Bronchial epithelial cell (primary cell): Measurements from ENCODE around the gene UMOD. TPM values are rescaled to one million over a fixed set of nuclear protein-coding genes. Genes with fewer than 3 reads are reported as not detected.
A peak's percentile ranks its signal among the peaks of the same experiment; 100 is the strongest.

Source experiments
- DNase-seq: peaks from one replicate; pipeline ENCODE4 v3.0.0-alpha.2; 2010; ENCODE audit warnings: low read depth
- FAIRE-seq: peaks from 2 replicates; lab custom pipeline; 2011; peaks lifted over from hg19 to GRCh38; lab: Jason Lieb, UNC
- H3K27me3 ChIP-seq: 2 replicates; pipeline ENCODE4 v1.5.1; 2011; ENCODE audit warnings: low read length; ENCODE audit not compliant: control insufficient read depth, insufficient read depth
- H3K36me3 ChIP-seq: 2 replicates; pipeline ENCODE4 v1.5.1; 2011; ENCODE audit warnings: low read length; ENCODE audit not compliant: control insufficient read depth, insufficient read depth
- H3K4me3 ChIP-seq: 2 replicates; pipeline ENCODE4 v1.5.1; 2011; ENCODE audit warnings: mild to moderate bottlenecking, low read depth, low read length, control low read depth
- CTCF ChIP-seq: IDR thresholded peaks from 2 replicates; pipeline ENCODE4 v1.5.1; 2011; ENCODE audit warnings: mild to moderate bottlenecking, moderate library complexity, low read length, control low read depth, inconsistent platforms; ENCODE audit not compliant: insufficient read depth, severe bottlenecking
- total RNA-seq: library from RNA; depleted of rRNA; stranded (reverse); fragments of >200 nt; gene quantifications from 2 replicates; pipeline ENCODE4 v1.2.1, GENCODE V29; 2014

UMOD gene
- total RNA-seq, 1 donor from 2014 or later = not detected

GRCh38 chr16:20388854-20389253, 36.3 kb upstream of the UMOD start:
- no peak overlapping the region for H3K4me3 ChIP-seq
- H3K36me3 ChIP-seq = no peaks in the 10 kb centered on the region
- FAIRE-seq (no peak), DNase-seq (no peak)
- TF ChIP-seq CTCF = no peak
- no peaks in the 10 kb centered on the region for H3K27me3 ChIP-seq

- Histone ChIP-seq H3K36me3 (no peaks in the 10 kb centered on the region), H3K4me3 (no peak overlapping the region), H3K27me3 (no peaks in the 10 kb centered on the region)
- DNase-seq = no peak
- TF ChIP-seq CTCF = no peak
- FAIRE-seq = no peak
Measured at GRCh38 chr16:20387978-20388377, 35.5 kb upstream of the UMOD start.

- peak; percentile 78 for TF ChIP-seq CTCF
- Histone ChIP-seq H3K36me3 (no peaks in the 10 kb centered on the region), H3K4me3 (no peak overlapping the region), H3K27me3 (no peaks in the 10 kb centered on the region)
- FAIRE-seq = no peak
- DNase-seq = peak; percentile 42
Measured at GRCh38 chr16:20385844-20386832, 33.6 kb upstream of the UMOD start.

- DNase-seq = peak; percentile 55
- no peaks in the 10 kb centered on the region for H3K27me3 ChIP-seq
- no peak overlapping the region for H3K4me3 ChIP-seq
- FAIRE-seq = no peak
- TF ChIP-seq CTCF = peak; percentile 82
- no peaks in the 10 kb centered on the region for H3K36me3 ChIP-seq
Measured at GRCh38 chr16:20383106-20384029, 30.9 kb upstream of the UMOD start.

GRCh38 chr16:20382202-20382948, 29.9 kb upstream of the UMOD start:
- no peak overlapping the region for H3K4me3 ChIP-seq
- FAIRE-seq = no peak
- no peaks in the 10 kb centered on the region for H3K36me3 ChIP-seq
- TF ChIP-seq CTCF = no peak
- no peaks in the 10 kb centered on the region for H3K27me3 ChIP-seq
- no peak for DNase-seq
